K562 (cell line): ENCODE results near the gene PMVK. TPM values are rescaled to one million over a fixed set of nuclear protein-coding genes. Genes with fewer than 3 reads are reported as not detected.
A peak's percentile ranks its signal among the peaks of the same experiment; 100 is the strongest.

Experiments
- ADNP ChIP-seq: fragments of 200-800 bp; sonication (Bioruptor generic); IDR thresholded peaks from 2 replicates; pipeline ENCODE4 v1.6.1; 2016; ENCODE audit warnings: missing genetic modification characterization, missing compliant biosample characterization
- AFF4 ChIP-seq: sonication (generic); formaldehyde crosslinking; IDR thresholded peaks from 2 replicates; pipeline ENCODE4 v1.8.0; 2023; ENCODE audit warnings: mild to moderate bottlenecking, missing genetic modification reagents
- CHD1 ChIP-seq: fragments of 200-600 bp; sonication (generic); IDR thresholded peaks from one replicate; pipeline ENCODE4 v1.6.1; 2012; ENCODE audit warnings: mild to moderate bottlenecking, moderate library complexity, low read length, inconsistent platforms
- DMBX1 ChIP-seq: fragments of 250-450 bp; sonication (Bioruptor Pico); IDR thresholded peaks from 2 replicates; pipeline ENCODE4 v1.8.0; 2022; ENCODE audit warnings: inconsistent platforms, mild to moderate bottlenecking, moderate library complexity, borderline replicate concordance
- FUS ChIP-seq: fragments of 200-400 bp; formaldehyde crosslinking; optimal IDR thresholded peaks from 2 replicates; pipeline ENCODE3; 2017; ENCODE audit warnings: low read depth, low read length
- HNRNPH1 ChIP-seq: fragments of 200-400 bp; formaldehyde crosslinking; optimal IDR thresholded peaks from 2 replicates; pipeline ENCODE3; 2017; ENCODE audit warnings: low read depth, mild to moderate bottlenecking, low read length, moderate library complexity
- HNRNPK ChIP-seq: fragments of 200-400 bp; formaldehyde crosslinking; IDR thresholded peaks from one replicate; pipeline ENCODE4 v1.6.1; 2018; ENCODE audit warnings: mild to moderate bottlenecking, low read depth, low read length; ENCODE audit not compliant: poor library complexity, severe bottlenecking
- MCM5 ChIP-seq: fragments of 450-650 bp; IDR thresholded peaks from 2 replicates; pipeline ENCODE4 v1.6.1; 2016; ENCODE audit warnings: low read depth
- MTA1 ChIP-seq: fragments of 450-650 bp; IDR thresholded peaks from 2 replicates; pipeline ENCODE4 v1.6.1; 2017; ENCODE audit warnings: borderline replicate concordance
- SP1 ChIP-seq: sonication (generic); formaldehyde crosslinking; IDR thresholded peaks from 2 replicates; pipeline ENCODE4 v1.8.1; 2022; ENCODE audit warnings: mild to moderate bottlenecking, missing genetic modification reagents
- SP2 ChIP-seq: IDR thresholded peaks from 2 replicates; pipeline ENCODE4 v1.6.1; 2011; ENCODE audit warnings: mild to moderate bottlenecking, low read depth, low read length, moderate library complexity; ENCODE audit not compliant: poor library complexity, severe bottlenecking; ENCODE audit errors: extremely low read depth
- TAF1 ChIP-seq: IDR thresholded peaks from 2 replicates; pipeline ENCODE4 v1.6.1; 2011; ENCODE audit warnings: mild to moderate bottlenecking, low read length, moderate library complexity; ENCODE audit not compliant: insufficient read depth, control insufficient read depth, severe bottlenecking; ENCODE audit errors: extremely low read depth
- TAL1 ChIP-seq: fragments of 450-650 bp; IDR thresholded peaks from 2 replicates; pipeline ENCODE4 v1.6.1; 2016; ENCODE audit warnings: mild to moderate bottlenecking
- TBL1XR1 ChIP-seq, 2 experiments: IDR thresholded peaks; 2 replicates each; pipeline ENCODE4 v1.6.1; 2012; ENCODE audit warnings: improper control_type of control experiment in 2 of 2, low read length in 2 of 2, mild to moderate bottlenecking in 1 of 2
- ZBTB33 ChIP-seq: sonication (generic); formaldehyde crosslinking; IDR thresholded peaks from 2 replicates; pipeline ENCODE4 v1.8.1; 2023; ENCODE audit warnings: mild to moderate bottlenecking, missing genetic modification reagents
- ZFPM2 ChIP-seq: fragments of 250-450 bp; sonication (Bioruptor Pico); IDR thresholded peaks from 2 replicates; pipeline ENCODE4 v1.5.1; 2022; ENCODE audit warnings: mild to moderate bottlenecking
- ZNF347 ChIP-seq: fragments of 450-650 bp; formaldehyde crosslinking; IDR thresholded peaks from 2 replicates; pipeline ENCODE4 v1.4.0; 2020; ENCODE audit warnings: low read depth, mild to moderate bottlenecking, moderate library complexity
- ZNF75A ChIP-seq: fragments of 450-650 bp; formaldehyde crosslinking; IDR thresholded peaks from 2 replicates; pipeline ENCODE4 v1.4.0; 2020; ENCODE audit warnings: mild to moderate bottlenecking
- polyA plus RNA-seq, 8 experiments: library from polyadenylated mRNA; depleted of rRNA in 4 of 8; stranded (reverse) in 5 of 8; unstranded in 3 of 8; fragments of >200 nt; fragmentation: Nextera tagmentation in 2 of 8; fragmentation: Illumina TruSeq in 1 of 8; extraction: Ambion mirVana in 2 of 8; extraction: Trizol in 1 of 8; gene quantifications; 2 replicates each; pipeline versions ENCODE4 v1.2.1 to v1.2.3, GENCODE V29; 2011 to 2014; ENCODE audit warnings: inconsistent platforms in 1 of 8, missing spikeins in 1 of 8
- total RNA-seq, 7 experiments: library from RNA; depleted of rRNA in 6 of 7; stranded (reverse); fragments of >200 nt in 6 of 7; fragmentation: Illumina TruSeq in 2 of 7; extraction: Trizol in 2 of 7; gene quantifications; 2 replicates each; pipeline versions ENCODE4 v1.2.1 to v1.2.3, GENCODE V29; 2011 to 2021; ENCODE audit warnings: low replicate concordance in 1 of 7
- TF ChIP-seq, protein P1 (sequence below): fragments of 250-450 bp; sonication (Bioruptor Pico); IDR thresholded peaks from 2 replicates; pipeline ENCODE4 v1.8.0; 2021; ENCODE audit warnings: moderate library complexity, mild to moderate bottlenecking, inconsistent platforms
- TF ChIP-seq, protein P2 (sequence below): fragments of 250-450 bp; sonication (Bioruptor Pico); IDR thresholded peaks from 2 replicates; pipeline ENCODE4 v1.5.0; 2021

PMVK gene
- total and polyA plus RNA-seq, 9 of the 15 experiments (the other 6 are each of a cell fraction or from before 2014, with no cell fraction given) = 1.1 to 15.3 (median 6.3) TPM

- TF ChIP-seq, protein P1, sequence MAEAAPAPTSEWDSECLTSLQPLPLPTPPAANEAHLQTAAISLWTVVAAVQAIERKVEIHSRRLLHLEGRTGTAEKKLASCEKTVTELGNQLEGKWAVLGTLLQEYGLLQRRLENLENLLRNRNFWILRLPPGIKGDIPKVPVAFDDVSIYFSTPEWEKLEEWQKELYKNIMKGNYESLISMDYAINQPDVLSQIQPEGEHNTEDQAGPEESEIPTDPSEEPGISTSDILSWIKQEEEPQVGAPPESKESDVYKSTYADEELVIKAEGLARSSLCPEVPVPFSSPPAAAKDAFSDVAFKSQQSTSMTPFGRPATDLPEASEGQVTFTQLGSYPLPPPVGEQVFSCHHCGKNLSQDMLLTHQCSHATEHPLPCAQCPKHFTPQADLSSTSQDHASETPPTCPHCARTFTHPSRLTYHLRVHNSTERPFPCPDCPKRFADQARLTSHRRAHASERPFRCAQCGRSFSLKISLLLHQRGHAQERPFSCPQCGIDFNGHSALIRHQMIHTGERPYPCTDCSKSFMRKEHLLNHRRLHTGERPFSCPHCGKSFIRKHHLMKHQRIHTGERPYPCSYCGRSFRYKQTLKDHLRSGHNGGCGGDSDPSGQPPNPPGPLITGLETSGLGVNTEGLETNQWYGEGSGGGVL (CRISPR knock-in tag) = no peak
- TF ChIP-seq ZFPM2 (CRISPR knock-in tag) (no peak), TAF1 (peak; percentile 36), MCM5 (no peak), MTA1 (no peak), HNRNPK (no peak), CHD1 (peak; percentile 61), SP1 (CRISPR knock-in tag) (no peak), DMBX1 (CRISPR knock-in tag) (no peak), ZBTB33 (CRISPR knock-in tag) (no peak), ZNF75A (CRISPR knock-in tag) (no peak), TAL1 (no peak), FUS (no peak), ADNP (tag) (no peak), AFF4 (CRISPR knock-in tag) (no peak), HNRNPH1 (no peak), ZNF347 (CRISPR knock-in tag) (no peak), TBL1XR1 (IDR thresholded peaks at IDR 0.05; ENCODE audit: low read length in 2 of 2) (0 out of 4 replicates have a peak, but pooled peaks of 1 of the 2 experiments have one; percentile 14), SP2 (no peak)
- TF ChIP-seq, protein P2, sequence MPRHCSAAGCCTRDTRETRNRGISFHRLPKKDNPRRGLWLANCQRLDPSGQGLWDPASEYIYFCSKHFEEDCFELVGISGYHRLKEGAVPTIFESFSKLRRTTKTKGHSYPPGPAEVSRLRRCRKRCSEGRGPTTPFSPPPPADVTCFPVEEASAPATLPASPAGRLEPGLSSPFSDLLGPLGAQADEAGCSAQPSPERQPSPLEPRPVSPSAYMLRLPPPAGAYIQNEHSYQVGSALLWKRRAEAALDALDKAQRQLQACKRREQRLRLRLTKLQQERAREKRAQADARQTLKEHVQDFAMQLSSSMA (CRISPR knock-in tag) = no peak
Measured at GRCh38 chr1:154975409-154976059, 39.0 kb upstream of the PMVK start (continued).
